CD14-positive monocyte (primary cell): ENCODE results near the gene KCNMA1. TPM values are rescaled to one million over a fixed set of nuclear protein-coding genes. Genes with fewer than 3 reads are reported as not detected.

Source experiments
- DNase-seq, 3 donors: peaks; one replicate each; pipeline ENCODE4 v3.0.0-alpha.2; 2011 to 2022
- H2AFZ ChIP-seq: 2 replicates; pipeline ENCODE4 v1.6.0; 2012; ENCODE audit warnings: mild to moderate bottlenecking, low read depth, low read length, inconsistent platforms; ENCODE audit not compliant: insufficient read depth, poor library complexity, severe bottlenecking
- H3K27ac ChIP-seq, 2 donors: 1 replicate in 1 of 2; 2 replicates in 1 of 2; pipeline ENCODE4 v1.5.1; 2012 to 2013; ENCODE audit warnings: low read length in 2 of 2, control low read depth in 1 of 2, inconsistent platforms in 1 of 2, low read depth in 1 of 2, mild to moderate bottlenecking in 1 of 2
- H3K27me3 ChIP-seq, 2 donors: one replicate each; pipeline versions ENCODE4 v1.6.0 to v1.6.1; 2011 to 2013; ENCODE audit warnings: low read length in 2 of 2; ENCODE audit not compliant: control insufficient read depth in 2 of 2, insufficient read depth in 2 of 2
- H3K36me3 ChIP-seq, 2 donors: replicated peaks in 1 of 2; 1 replicate in 1 of 2; 2 replicates in 1 of 2; pipeline versions ENCODE4 v1.5.1 to v1.6.1; 2012 to 2013; ENCODE audit warnings: low read length in 2 of 2, control low read depth in 1 of 2, inconsistent platforms in 1 of 2, mild to moderate bottlenecking in 1 of 2; ENCODE audit not compliant: insufficient read depth in 2 of 2, control insufficient read depth in 1 of 2
- H3K4me1 ChIP-seq, 2 donors: 1 replicate in 1 of 2; 2 replicates in 1 of 2; pipeline versions ENCODE4 v1.5.1 to v1.6.1; 2012 to 2013; ENCODE audit warnings: low read length in 2 of 2, control low read depth in 1 of 2, inconsistent platforms in 1 of 2, mild to moderate bottlenecking in 1 of 2, moderate library complexity in 1 of 2; ENCODE audit not compliant: insufficient read depth in 2 of 2, control insufficient read depth in 1 of 2
- H3K4me2 ChIP-seq: replicated peaks from 2 replicates; pipeline ENCODE3; 2012; ENCODE audit warnings: low read length, moderate library complexity, mild to moderate bottlenecking; ENCODE audit not compliant: poor library complexity, severe bottlenecking; ENCODE audit errors: extremely low read depth
- H3K4me3 ChIP-seq, 3 experiments: fragments of 200-600 bp in 1 of 3; sonication (generic) in 1 of 3; replicated peaks in 1 of 3; 1 replicate in 2 of 3; 2 replicates in 1 of 3; pipeline ENCODE4 v1.5.1; 2011 to 2013; ENCODE audit warnings: low read length in 3 of 3, mild to moderate bottlenecking in 3 of 3, control low read depth in 2 of 3, low read depth in 2 of 3, inconsistent platforms in 1 of 3, moderate library complexity in 1 of 3
- H3K79me2 ChIP-seq: 2 replicates; pipeline ENCODE4 v1.6.0; 2012; ENCODE audit warnings: mild to moderate bottlenecking, control low read depth, inconsistent platforms, low read length, moderate library complexity; ENCODE audit not compliant: insufficient read depth
- H3K9ac ChIP-seq: 2 replicates; pipeline ENCODE4 v1.6.0; 2017; ENCODE audit warnings: low read length, mild to moderate bottlenecking; ENCODE audit not compliant: insufficient read depth, poor library complexity, severe bottlenecking
- H3K9me3 ChIP-seq, 2 donors: replicated peaks in 1 of 2; 1 replicate in 1 of 2; 2 replicates in 1 of 2; pipeline versions ENCODE4 v1.5.1 to v1.6.1; 2012 to 2013; ENCODE audit warnings: low read length in 2 of 2, control low read depth in 1 of 2; ENCODE audit not compliant: control insufficient read depth in 1 of 2, insufficient read depth in 1 of 2
- H4K20me1 ChIP-seq: 2 replicates; pipeline ENCODE4 v1.6.0; 2012; ENCODE audit warnings: mild to moderate bottlenecking, low read length, control low read depth, moderate library complexity; ENCODE audit not compliant: insufficient read depth
- H3K27ac Mint-ChIP-seq, 7 donors: one replicate each; pipeline ENCODE4 v1.8.0; 2020; ENCODE audit warnings: mild to moderate bottlenecking in 7 of 7, mixed read lengths in 7 of 7, moderate library complexity in 6 of 7, inconsistent platforms in 2 of 7
- H3K27me3 Mint-ChIP-seq, 3 donors: one replicate each; pipeline ENCODE4 v1.8.0; 2021 to 2022; ENCODE audit warnings: low read depth in 3 of 3, mild to moderate bottlenecking in 3 of 3, mixed read lengths in 3 of 3, moderate library complexity in 3 of 3, inconsistent platforms in 1 of 3
- H3K36me3 Mint-ChIP-seq, 2 donors: one replicate each; pipeline ENCODE4 v1.8.0; 2020; ENCODE audit warnings: mixed read lengths in 2 of 2, inconsistent platforms in 1 of 2, mild to moderate bottlenecking in 1 of 2
- H3K4me1 Mint-ChIP-seq: one replicate; pipeline ENCODE4 v1.8.0; 2020; ENCODE audit warnings: mild to moderate bottlenecking, mixed read lengths
- H3K4me3 Mint-ChIP-seq, 2 donors: one replicate each; pipeline ENCODE4 v1.8.0; 2020; ENCODE audit warnings: mild to moderate bottlenecking in 2 of 2, mixed read lengths in 2 of 2, moderate library complexity in 1 of 2
- H3K9me3 Mint-ChIP-seq, 7 donors: one replicate each; pipeline ENCODE4 v1.8.0; 2020 to 2022; ENCODE audit warnings: mixed read lengths in 7 of 7, mild to moderate bottlenecking in 6 of 7, moderate library complexity in 6 of 7, inconsistent platforms in 2 of 7
- WGBS: methylation state at CpG from one replicate; pipeline ENCODE4 v1.1.5; 2013; ENCODE audit warnings: missing lambda C conversion rate; ENCODE audit not compliant: insufficient coverage; 5-methylcytosine and 5-hydroxymethylcytosine counted together
- intact Hi-C, 2 donors: fragments of 100-400 bp; cut with micrococcal nuclease; formaldehyde crosslinking; loops; one replicate each; pipeline versions ENCODE4 v1.15.0 to v1.15.1; 2023
- polyA plus RNA-seq, 3 donors: library from polyadenylated mRNA; depleted of rRNA in 1 of 3; unstranded in 2 of 3; stranded (reverse) in 1 of 3; fragments of 300-500 nt in 2 of 3; fragments of >200 nt in 1 of 3; fragmentation: Illumina TruSeq in 2 of 3; gene quantifications; 1 replicate in 2 of 3; 2 replicates in 1 of 3; pipeline ENCODE4 v1.2.3, GENCODE V29; 2012 to 2021
- TF ChIP-seq, protein P1 (sequence below): fragments of 200-600 bp; IDR thresholded peaks from one replicate; pipeline ENCODE4 v1.8.0; 2022; ENCODE audit warnings: antibody characterized with exemption, mild to moderate bottlenecking

The KCNMA1 gene
- polyA plus RNA-seq, 3 donors, result 0.11 to 1.0 TPM; not detected in 1

DNA sequence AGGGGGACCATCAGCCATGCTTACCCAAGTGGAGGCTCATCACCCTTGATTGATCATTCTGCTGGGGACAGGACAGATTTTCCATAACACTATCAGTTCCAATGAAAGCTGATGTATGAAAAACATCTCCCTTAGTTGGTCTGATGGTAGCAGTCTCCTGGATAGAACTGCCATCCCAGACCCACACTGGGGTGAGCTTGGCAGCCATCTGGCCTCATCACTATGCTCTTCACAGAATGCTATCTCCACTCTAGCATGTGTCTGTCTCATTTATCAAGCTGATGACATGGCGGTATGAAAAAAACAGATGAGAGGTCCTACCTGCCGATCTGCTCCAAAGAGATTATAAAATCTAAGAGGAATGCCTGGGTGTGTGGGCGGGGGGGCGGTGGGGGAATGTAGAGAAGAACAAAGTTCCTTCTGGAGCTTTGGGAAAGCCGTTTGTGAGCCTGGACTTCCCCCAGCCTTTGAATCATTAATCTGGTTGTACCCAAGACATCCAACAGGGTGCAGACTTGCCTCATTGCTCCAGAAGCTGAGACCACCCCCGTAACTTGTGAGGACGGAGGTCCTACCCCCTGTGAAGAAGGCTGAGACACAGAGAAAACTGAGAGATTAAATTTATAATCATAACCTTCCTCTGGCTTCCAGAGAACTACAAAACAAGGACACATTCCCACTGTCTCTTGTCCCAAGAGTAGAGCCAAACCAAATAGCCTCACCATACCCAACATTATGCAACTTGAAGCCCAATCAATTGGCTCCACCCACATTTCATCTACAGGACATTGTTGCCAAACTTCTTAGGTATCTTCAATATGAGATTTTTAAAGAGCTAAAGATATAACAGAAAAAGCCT is 340.8 kb downstream of the KCNMA1 start:
- H3K79me2 ChIP-seq, result no peaks in the 10 kb centered on the region
- H3K4me3 ChIP-seq, result no peak overlapping the region
- no peaks in the 10 kb centered on the region for H4K20me1 ChIP-seq
- H3K4me3 Mint-ChIP-seq, result no peak overlapping the region
- no peak overlapping the region for H3K27ac Mint-ChIP-seq
- peaks cover 0 to under 1% of the 10 kb centered on the region in 2 donors for H3K9me3 ChIP-seq
- H3K36me3 Mint-ChIP-seq, result no peaks in the 10 kb centered on the region
- intact Hi-C loops, result no loop called here
- DNase-seq, result no peak
- H3K9ac ChIP-seq, result no peak overlapping the region
- WGBS, result 57% methylated on average over 4 of the region's 7 CpGs
- no peaks in the 10 kb centered on the region for H3K4me1 ChIP-seq
- H3K27me3 ChIP-seq, result peaks cover 0 to under 1% of the 10 kb centered on the region in 2 donors
- peaks cover 4 to 17% (median 7%) of the 10 kb centered on the region in 3 donors for H3K27me3 Mint-ChIP-seq
- TF ChIP-seq, protein P1, sequence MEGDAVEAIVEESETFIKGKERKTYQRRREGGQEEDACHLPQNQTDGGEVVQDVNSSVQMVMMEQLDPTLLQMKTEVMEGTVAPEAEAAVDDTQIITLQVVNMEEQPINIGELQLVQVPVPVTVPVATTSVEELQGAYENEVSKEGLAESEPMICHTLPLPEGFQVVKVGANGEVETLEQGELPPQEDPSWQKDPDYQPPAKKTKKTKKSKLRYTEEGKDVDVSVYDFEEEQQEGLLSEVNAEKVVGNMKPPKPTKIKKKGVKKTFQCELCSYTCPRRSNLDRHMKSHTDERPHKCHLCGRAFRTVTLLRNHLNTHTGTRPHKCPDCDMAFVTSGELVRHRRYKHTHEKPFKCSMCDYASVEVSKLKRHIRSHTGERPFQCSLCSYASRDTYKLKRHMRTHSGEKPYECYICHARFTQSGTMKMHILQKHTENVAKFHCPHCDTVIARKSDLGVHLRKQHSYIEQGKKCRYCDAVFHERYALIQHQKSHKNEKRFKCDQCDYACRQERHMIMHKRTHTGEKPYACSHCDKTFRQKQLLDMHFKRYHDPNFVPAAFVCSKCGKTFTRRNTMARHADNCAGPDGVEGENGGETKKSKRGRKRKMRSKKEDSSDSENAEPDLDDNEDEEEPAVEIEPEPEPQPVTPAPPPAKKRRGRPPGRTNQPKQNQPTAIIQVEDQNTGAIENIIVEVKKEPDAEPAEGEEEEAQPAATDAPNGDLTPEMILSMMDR, result no peak
- no peak overlapping the region for H3K4me2 ChIP-seq
- H3K36me3 ChIP-seq, result no peaks in the 10 kb centered on the region
- H3K27ac ChIP-seq, result no peak overlapping the region
- no peaks in the 10 kb centered on the region for H3K4me1 Mint-ChIP-seq
- no peak overlapping the region for H2AFZ ChIP-seq
- H3K9me3 Mint-ChIP-seq, result peaks cover 0 to under 1% (median 0%) of the 10 kb centered on the region in 7 donors

DNA sequence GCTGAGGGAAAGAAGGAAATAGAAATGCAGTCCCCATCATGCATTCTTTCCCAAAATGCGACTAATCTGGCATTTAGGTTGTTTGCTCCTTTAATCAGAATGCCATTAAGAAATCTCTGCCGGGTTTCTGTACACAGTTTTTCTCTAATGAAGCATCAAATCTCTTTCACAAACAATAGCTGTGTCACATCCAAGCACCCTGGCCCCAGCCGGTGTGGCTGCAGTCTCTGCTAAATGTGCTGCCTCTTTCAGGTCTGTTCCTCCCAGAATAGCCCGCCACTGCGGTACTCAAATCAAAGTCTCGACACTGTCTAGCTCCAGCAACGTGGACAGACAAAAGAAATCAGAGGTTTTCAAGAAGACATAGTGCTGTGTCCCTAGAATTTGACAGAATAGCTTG is 343.8 kb downstream of the KCNMA1 start:
- Mint-ChIP-seq H3K4me1 (peaks cover 4% of the 10 kb centered on the region), H3K36me3 (no peaks in the 10 kb centered on the region), H3K9me3 (no peaks in the 10 kb centered on the region), H3K27me3 (peaks cover 3 to 21% (median 4%) of the 10 kb centered on the region in 3 donors), H3K4me3 (no peak overlapping the region), H3K27ac (no peak overlapping the region)
- TF ChIP-seq, protein P1, result no peak
- no peak overlapping the region for H2AFZ ChIP-seq
- H3K27ac ChIP-seq, result no peak overlapping the region
- no peaks in the 10 kb centered on the region for H4K20me1 ChIP-seq
- no peak overlapping the region for H3K9ac ChIP-seq
- H3K36me3 ChIP-seq, result no peaks in the 10 kb centered on the region
- intact Hi-C loops, result no loop called here
- H3K4me1 ChIP-seq, result no peaks in the 10 kb centered on the region
- H3K9me3 ChIP-seq, result no peaks in the 10 kb centered on the region
- peaks cover 0 to 4% of the 10 kb centered on the region in 2 donors for H3K27me3 ChIP-seq
- H3K4me2 ChIP-seq, result no peak overlapping the region
- no peak overlapping the region for H3K4me3 ChIP-seq
- no peaks in the 10 kb centered on the region for H3K79me2 ChIP-seq
- WGBS, result 92% methylated on average over 6 of the region's 7 CpGs
- no peak for DNase-seq
